Smooth muscle cell of the brain vasculature (primary cell): Measurements from ENCODE around the gene IFT172.

Source experiments
- DNase-seq: peaks from one replicate; pipeline ENCODE4 v3.0.0-alpha.2; 2012; ENCODE audit warnings: low read depth, low spot score

Gene IFT172

GRCh38 chr2:27494944-27495554 is 5.5 kb upstream of the IFT172 start, which contains the start of gene FNDC4:
FNDC4 (minus strand) TSS chr2:27495200; CDS start chr2:27494679, 521 bp downstream.
- DNase-seq: no peak

- no peak for DNase-seq
Observed at GRCh38 chr2:27494284-27494943, 4.9 kb upstream of the IFT172 start.

GRCh38 chr2:27493948-27494283 is 4.4 kb upstream of the IFT172 start:
- DNase-seq: no peak

- DNase-seq: no peak
Observed at GRCh38 chr2:27492557-27492956, 3.0 kb upstream of the IFT172 start.

GRCh38 chr2:27489118-27489497 is 435 bp downstream of the IFT172 start:
- DNase-seq: peak; percentile 1

GRCh38 chr2:27485496-27485895 is 4.0 kb downstream of the IFT172 start:
- no peak for DNase-seq

- no peak for DNase-seq
Observed at GRCh38 chr2:27471961-27472360, 17.6 kb downstream of the IFT172 start.

GRCh38 chr2:27464443-27464842 is 25.1 kb downstream of the IFT172 start:
- DNase-seq: no peak

- DNase-seq: no peak
Observed at GRCh38 chr2:27461118-27461517, 28.4 kb downstream of the IFT172 start.

GRCh38 chr2:27453968-27454367 is 35.6 kb downstream of the IFT172 start:
- no peak for DNase-seq

GRCh38 chr2:27451095-27451494 is 38.4 kb downstream of the IFT172 start:
- DNase-seq: no peak

- no peak for DNase-seq
Observed at GRCh38 chr2:27448381-27448780, 41.2 kb downstream of the IFT172 start.

GRCh38 chr2:27446057-27446456 is 43.5 kb downstream of the IFT172 start:
- DNase-seq: no peak

- no peak for DNase-seq
Observed at GRCh38 chr2:27445615-27446014, 43.9 kb downstream of the IFT172 start.

- DNase-seq: no peak
Observed at GRCh38 chr2:27445155-27445554, 44.4 kb downstream of the IFT172 start.

GRCh38 chr2:27442920-27443282 is 46.6 kb downstream of the IFT172 start:
- DNase-seq: no peak

GRCh38 chr2:27441958-27442919 is 47.3 kb downstream of the IFT172 start, which contains the start of gene KRTCAP3:
KRTCAP3 (plus strand) TSS chr2:27442381; CDS start chr2:27442413, 32 bp downstream.
- DNase-seq: no peak

- no peak for DNase-seq
Observed at GRCh38 chr2:27441226-27441926, 48.2 kb downstream of the IFT172 start.

- no peak for DNase-seq
Observed at GRCh38 chr2:27435628-27436027, 53.9 kb downstream of the IFT172 start.

- no peak for DNase-seq
Observed at GRCh38 chr2:27431395-27431794, 58.1 kb downstream of the IFT172 start.

- peak; percentile 37 for DNase-seq
Observed at GRCh38 chr2:27428978-27429541, 60.5 kb downstream of the IFT172 start.
